ENCODE data around the gene SRP68.
A peak's percentile ranks its signal among the peaks of the same experiment; 100 is the strongest.

Gene SRP68

DNA sequence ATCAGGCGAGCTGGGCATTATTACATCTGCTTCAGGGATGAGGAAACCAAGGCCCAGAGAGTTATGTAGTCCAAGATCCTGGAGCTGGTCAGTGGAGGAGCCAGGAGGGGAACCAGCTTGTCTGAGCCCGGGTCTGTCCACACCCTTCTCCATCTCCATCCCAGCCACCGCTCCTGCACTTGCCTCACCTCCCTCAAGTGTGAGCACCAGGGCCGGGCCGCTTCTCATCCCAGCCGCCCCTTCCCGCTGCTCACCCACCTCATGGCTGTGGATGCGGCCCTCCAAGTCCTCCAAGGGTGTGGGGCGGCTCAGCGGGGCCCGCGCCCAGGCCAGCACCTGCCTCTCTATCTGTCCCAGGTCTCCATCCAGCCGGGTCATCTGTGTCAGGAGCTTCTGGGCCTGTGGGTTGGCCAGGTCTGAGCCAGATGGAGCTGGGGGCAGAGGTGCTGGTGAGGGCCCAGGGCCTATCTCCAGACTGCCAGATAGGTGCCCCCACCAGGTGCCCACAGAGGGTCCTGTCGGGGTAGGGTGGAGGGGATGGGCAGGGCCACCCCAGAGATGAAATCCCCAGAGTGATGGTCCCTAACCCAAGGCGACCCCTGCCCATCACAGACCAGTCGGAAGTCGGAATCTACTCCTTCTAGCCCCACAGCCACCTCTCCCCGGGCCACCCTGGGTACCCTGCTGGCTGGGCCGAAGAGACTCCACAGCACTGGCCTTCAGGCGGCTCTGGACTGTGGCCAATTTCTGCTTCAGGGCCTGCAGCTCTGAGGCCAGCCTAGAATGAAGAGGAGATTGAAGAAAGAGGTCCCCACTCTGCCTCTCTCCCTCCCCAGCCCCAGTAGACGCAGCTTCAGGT lies 54.6 kb downstream of the SRP68 start:
- no peak for DNase-seq

DNA sequence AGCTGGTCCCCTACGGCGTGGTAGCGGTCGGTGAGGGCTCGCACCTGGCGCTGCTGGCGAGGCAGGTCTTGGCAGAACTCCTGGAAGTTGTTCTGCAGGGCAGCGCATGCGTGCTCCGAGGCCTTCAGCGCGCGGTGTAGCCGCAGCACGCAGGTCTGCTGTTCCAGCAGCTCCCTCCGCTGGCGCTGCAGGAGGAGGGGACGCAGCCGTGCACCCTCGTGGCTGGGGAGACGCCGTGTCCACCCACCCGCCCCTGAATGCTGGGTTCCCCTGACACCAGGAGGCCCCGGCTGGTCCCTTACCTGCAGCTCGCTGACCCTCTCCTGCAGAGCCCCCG lies 57.4 kb downstream of the SRP68 start:
- no peak for DNase-seq

DNA sequence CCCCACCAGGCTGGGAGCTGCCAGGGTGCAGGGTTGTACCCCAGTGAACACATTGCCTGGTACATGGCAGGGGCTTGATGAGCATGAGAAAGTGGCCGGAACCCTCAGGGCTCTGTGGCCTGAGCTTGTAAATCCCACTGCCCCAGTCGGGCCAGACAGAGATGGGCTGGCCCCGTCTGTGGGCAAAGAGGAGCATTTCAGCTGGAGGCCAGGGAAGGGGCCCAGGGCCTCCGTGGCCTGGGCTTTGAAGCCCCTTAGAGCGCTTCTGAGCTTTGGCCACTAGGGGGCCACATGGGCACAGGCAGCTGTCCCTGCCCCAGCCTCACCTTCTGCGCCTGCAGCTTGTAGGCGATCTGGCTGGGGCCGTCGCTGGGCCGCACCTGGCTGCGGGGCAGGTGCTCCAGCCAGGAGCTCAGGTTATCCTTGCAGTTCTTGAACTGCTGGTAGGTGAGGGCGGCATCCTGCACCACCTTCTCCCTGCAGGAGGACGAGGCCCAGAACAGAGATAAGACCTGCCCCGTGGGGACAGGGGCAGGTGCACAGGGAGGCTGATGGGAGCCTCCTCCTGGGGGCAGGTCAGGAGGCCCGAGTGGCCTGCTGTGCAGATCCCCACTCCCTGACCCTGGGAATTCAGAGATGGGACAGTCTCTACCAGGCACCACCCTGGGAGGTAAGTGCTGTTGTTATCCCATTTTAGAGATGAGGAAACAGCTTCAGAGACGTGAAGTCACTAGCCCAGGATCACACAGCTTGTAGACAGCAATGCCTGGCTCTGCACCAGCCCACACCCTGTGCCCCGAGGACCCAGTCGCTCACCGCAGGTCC lies 58.0 kb downstream of the SRP68 start:
- DNase-seq: peak; percentile 42

DNA sequence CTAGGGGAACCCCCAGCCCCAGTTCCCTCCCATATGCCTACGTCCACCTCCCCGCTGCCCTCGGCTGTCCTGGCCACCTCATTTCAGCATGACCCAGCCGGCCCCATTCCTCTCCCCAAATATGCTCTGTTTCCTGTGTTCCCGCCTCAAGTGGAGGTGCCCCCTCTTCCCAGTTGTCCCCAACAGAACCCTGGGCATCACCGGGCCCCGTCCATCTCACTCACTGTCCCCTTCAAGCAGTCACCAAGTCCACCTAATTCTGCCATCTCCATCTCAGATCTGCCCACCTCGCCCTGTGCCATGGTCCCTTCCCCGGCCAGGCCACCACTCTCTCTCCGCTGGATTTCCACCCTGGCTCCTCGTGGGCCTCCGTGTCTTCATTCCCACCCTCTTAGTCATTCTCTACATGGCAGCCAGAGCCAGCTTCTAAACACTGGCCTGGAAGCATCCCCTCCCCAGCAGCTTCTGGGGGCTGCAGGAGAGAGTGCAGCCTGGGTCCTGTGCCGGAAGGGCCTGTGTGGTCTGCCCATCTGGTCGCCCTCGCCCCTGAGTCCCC lies 58.9 kb downstream of the SRP68 start:
- DNase-seq: no peak

DNA sequence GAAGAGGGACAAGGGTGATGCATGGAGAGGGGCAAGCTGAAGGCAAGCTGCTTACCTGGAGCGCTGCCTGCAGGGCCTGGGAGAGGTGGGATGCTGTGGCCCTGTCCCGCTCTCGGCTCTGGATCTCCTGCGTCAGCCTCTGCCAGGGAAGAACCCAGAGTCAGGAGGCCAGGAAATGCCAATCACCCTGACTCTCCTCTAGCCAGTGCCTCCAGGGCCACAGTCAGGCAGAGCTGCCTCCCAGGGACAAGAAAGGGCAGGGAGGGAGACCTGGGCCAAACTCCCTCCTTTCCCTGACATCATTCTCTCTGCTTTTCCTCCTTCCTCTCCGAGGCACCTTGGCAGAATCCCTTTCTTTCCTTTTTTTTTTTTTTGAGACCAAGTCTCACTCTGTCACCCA lies 60.4 kb downstream of the SRP68 start:
- DNase-seq: no peak

DNA sequence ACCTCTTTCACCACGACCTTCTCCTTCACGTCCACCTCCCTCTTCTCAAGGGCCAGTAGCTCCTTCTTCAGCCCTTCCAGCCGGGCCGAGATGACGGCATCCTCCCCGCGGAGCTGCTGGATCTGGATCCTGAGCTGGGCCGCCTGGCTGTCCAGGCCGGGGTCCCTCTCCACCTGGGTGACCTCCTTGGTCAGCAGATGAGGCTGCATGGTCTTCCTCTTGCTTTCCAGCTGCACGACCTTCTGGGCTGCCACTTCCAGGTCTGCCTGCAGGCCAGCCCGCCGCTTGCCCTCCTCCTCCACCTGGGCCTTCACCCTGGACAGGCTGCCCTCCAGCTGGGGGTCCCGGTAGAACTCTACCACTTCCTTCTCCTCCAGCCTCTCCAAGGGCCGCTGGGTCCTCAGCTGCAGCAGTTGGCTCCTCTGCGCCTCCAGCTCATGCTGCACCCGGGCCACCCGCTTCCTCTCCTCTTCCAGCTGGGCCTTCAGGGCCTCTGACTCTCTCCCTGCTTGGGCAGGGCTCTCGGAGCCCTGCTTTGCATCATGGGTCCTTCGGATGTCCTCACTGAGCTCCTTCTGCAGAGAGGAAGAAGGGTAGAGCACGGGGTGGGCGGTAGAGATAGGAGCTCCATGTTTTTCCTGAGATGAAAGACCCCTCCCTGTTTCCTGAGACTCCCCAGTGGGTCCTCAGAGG lies 62.2 kb downstream of the SRP68 start:
- no peak for DNase-seq

DNA sequence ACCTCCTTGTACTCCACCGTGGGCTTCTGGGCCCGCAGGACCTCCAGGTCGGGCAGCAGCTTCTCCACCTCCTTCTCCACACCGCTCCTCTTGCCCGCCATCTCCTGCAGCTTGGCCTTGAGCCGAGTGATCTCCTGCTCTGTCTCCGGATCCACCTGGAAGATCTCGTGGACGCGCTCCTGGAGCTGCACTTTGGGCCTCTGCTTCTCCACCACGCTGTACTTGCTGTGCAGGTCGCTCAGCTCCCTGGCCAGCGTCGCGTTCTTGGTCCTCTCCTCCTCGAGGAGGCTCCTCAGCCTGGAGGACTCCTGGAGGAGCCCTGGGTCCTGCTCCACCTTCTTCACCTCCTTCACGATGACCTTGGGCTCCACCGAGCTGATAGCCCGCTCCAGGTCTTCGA lies 62.9 kb downstream of the SRP68 start:
- no peak for DNase-seq

DNA sequence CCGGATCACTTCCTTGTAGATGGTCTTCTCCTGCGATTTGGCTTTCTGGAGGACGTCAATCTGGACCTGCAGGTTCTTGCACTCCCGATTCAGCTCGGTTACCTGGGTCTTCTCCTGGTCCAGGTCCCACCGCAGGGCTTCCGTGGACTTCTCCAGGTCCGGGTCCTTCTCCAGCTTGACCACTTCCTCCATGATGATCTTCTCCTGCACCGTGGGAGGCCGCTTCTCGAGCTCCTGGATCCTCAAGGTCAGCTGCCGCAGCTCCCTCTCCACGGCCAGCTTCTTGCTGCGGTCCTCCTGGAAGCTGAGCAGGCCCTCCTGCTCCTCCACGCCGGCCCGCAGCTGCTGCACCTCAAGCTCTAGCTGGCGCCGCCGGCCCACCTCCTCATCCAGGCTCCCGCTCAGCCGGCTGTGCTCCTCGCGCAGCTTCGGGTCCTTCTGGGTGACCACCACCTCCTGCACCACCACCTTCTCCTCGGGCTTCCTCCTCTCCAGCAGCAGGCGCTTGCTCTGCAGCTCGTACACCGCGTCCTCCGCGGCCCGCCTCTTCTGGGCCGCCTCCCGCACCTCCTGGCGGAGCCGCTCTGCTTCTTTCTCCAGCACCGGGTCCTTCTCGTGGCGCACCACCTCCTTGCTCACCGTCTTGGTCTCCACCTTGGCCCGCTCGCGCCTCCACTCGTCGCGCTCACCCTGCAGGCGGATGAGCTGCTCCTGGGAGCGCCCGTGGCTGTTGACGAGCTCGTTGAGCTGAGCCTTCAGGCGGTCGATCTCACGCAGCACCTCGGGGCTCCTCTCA lies 63.5 kb downstream of the SRP68 start:
- DNase-seq: no peak

DNA sequence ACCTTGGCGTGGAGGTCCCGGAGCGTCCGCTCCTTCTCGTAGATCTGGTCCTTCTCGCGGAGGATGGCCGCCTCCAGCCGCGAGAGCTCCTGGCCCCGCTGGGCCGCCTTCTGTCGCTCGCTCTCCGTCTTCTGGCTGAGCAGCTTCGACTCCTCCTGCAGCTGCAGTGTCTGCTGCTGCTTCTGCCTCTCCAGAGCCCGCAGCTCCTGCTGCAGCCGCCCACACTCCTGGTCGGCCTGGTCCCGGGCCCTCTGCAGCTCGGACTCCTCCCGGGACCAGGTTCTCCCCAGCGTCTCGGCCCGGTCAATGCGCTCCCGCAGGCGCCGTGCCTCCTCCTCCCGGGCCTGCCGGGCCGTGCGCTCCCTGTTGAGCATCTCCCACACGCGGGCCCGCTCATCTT lies 64.1 kb downstream of the SRP68 start:
- no peak for DNase-seq

DNA sequence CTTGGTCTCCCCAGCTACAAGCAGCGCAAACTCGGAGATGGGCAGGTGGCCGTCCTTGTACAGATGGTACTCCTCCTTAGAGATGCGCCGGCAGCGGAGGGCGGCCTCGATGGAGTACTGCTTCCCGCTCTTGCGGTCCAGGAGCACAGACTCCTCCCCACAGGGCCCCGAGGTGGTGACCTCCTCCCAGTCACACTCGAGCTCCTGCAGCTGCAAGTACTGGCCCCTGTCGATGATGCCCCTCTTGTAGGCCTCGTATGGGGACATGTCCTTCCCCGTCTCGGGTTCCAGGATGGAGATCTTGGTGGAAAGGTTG lies 64.5 kb downstream of the SRP68 start:
- DNase-seq: no peak

DNA sequence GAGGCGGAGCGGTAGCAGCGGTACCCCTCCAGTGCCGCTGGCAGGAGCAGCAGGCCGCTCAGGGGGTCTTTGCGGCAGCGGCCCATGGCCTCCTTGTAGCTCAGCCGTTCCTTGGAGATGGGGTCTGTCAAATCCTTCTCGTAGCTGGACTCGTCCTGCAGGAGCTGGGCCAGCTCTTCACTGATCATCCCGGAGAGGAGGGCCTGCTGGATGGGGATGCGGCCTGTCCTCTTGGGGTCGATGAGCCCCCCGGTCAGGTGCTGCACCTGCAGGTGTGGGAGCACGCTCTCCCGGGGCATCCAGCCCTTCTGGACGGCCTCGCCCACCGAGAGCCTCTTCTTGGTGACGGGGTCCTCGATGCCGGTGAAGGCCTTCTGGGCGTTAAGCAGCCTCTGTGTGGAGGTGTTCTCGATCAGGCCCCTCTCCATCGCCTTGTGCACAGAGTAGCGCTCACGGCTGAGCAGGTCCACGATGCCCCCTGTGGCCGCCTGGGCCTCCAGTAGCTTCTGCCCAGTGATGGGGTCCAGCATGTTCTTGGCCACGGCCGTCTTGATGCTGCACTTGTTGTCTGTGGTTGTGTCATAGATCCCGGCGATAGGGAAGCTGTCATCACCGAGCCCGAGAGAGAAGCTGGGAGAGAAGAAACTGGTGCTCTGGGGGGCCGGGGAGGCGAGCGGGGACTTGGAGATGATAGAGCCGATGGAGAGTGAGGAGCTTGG lies 65.0 kb downstream of the SRP68 start:
- no peak for DNase-seq

DNA sequence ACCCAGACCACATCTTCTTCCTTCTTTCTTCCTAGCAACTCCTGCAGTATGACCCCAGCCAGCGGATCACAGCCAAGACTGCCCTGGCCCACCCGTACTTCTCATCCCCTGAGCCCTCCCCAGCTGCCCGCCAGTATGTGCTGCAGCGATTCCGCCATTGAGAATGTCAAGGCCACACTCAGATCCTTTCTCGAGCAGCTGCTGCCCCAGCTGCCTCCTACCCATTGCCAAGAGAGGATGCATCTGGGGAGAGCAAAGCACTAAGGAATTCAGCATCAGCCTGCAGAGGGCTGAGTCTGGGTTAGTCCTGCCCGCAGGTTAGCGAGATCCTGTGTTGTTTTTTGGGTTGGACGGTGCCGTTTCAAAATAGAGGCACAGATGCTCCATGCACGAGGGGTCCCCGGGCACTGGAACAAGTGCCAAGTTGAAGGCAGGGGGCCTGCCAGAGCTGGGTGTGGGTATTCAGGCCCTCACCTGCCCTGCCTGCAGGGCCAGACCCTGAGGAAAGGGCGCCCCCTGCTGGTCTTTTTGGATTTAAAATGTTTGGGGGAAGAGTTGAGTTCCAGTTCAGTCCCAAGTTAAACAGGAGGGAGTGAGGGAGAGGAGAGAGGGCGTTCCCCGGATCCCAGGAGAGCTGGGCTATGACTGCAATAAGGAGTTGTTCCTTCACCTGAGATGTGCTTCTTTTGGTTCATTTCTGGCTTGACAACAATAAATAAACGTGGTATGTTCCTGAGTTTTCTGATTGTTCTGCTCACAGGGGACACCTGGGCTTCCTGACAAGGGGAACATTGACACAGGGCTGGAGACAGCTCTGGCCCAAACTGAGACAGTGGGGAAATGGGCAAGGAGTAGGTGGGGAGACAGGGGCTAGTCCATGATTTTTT lies 66.8 kb downstream of the SRP68 start:
- peak; percentile 95 for DNase-seq

DNA sequence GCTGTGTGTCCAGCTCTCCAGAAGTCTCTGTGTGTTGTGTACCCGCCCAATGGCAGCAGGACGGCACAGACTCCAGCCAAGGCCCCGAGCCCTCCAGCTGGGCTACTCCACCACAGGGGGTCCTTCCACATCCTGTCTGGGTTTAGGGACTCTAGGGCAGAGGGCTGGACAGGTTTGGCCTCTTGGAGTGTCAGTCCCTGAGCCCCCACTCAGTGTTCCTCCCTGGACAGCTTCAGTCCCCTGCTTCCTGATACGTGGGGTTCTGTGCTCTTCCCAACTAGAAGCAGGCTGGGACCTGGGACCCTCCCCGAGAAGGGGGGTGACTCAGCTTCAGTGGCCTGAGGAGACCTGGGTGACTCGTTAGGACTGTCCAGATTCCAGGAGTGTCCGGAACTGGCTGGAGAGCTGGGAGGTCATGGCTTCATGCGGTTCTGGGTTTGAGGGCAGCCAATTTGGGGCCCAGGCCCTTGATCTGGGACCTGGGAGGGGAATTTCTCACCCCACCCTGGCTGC lies 67.5 kb downstream of the SRP68 start:
- no peak for DNase-seq

DNA sequence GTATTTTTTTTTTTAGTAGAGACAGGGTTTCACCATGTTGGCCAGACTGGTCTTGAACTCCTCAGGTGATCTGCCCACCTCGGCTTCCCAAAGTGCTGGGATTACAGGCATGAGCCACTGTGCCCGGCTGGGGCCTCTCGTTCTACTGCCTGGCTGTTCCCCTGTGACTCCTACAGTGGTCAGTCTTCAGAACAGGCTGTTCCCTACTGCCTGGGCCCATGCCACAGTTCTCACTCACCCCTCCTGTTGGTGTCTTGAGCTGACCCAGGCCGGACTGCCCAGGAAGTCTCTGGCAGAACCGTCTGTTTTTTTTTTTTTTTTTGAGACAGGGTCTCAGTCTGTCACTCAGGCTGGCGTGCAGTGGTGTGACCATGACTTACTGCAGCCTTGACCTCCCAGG lies 68.4 kb downstream of the SRP68 start:
- DNase-seq: no peak

DNA sequence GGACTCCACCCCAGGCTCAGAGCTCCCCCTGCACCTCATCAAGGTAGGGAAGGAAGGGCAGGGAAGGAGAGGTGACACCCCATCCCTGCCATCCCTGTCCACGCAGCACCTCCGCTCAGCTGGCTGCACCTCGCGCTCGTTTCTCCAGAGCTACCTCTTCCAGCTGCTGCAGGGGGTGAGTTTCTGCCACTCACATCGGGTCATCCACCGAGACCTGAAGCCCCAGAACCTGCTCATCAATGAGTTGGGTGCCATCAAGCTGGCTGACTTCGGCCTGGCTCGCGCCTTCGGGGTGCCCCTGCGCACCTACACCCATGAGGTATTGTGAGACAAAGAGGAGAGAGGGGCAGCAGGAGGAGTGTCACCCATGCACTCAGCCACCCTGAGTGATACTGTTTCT lies 70.2 kb downstream of the SRP68 start:
- DNase-seq: no peak

DNA sequence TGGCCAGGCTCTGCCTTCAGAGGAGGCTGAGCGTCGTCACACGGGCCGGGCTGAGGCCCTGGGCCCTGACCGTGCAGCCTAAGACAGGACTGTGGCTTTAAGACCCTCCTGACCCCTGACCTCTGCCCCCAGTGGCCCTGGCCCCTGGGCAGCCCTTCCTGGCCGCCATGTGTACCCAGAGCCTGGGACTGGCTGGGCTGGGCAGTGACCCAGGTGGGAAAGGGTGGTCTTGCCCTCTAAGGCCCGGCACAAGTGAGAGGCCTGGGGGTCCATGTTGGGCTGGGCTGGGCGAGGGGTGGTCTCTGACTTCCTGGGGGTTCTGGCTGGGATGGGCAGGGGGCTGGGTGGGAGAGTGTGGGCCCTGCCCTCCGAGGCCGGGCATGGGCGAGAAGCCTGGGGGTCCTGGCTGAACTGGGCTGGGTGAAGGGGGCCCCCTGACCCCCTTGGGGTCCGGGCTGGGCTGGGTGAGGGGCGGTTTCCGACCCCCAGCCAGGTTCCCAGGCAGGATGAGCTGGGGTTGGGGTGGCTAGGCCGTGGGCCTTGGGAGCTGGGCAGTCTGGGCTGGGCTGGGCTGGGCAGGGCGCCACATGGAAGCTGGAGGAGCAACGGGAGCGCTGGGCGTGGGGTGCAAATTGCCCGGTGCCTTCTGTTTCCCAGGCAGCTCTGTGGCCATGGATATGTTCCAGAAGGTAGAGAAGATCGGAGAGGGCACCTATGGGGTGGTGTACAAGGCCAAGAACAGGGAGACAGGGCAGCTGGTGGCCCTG lies 71.4 kb downstream of the SRP68 start, which contains the start of gene CDK3:
TSS of gene CDK3 (plus strand) at position 101 of the 767 bp plus-strand sequence. CDS start at position 672, 571 bp downstream.
- no peak for DNase-seq

DNA sequence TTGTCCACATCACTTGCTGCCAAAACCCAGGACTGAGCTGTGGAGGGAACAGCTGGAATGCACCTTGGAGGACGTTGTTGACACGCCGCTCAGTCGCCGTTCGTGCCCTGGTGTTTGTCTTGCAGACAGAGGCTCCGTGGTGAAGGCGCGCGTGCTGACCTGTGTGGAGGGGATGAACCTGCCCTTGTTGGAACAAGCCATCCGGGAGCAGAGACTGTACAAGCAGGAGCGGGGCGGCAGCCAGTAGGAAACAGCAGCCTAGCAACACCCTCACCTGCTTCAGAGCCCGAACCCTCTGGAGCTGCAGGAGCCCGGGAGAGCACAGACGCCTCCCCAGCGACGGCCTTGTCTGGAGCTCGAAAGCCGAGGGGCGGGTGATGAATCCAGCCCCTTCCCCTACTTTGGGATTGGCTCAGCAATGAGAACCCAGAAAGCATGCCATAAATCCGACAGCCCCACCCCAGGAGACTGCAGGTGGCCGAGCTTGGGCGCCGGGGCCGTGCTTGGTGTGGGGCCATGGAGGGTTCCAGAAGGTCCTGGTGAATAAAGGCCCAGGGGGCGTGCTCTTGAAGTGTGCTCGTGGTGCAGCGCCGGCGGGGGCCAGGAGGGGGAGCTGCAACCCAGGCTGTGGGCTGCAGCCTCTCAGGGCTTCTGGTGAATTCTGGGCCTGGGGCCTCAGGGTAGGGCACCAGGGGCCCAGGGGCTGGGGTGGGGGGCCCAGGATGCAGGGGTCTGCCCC lies 72.1 kb downstream of the SRP68 start:
- peak; percentile 38 for DNase-seq

DNA sequence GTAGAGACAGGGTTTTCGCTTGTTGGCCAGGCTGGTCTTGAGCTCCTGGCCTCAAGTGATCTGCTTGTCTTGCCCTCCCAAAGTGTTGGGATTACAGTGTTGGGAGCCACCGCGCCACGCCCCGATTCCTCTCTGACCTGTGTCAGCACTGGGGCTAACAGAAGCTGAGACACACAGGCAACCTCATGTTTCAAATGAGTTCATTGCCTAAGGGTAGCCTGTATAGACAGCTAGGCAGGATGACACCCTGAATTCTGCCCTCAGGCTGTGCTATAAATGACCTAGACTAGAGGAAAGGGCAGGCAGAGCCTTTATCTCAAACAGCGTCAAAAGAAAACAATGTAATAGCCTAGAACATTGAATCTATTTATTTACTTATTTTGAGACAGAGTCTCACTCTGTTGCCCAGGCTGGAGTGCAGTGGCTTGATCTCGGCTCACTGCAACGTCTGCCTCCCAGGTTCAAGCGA lies 74.0 kb downstream of the SRP68 start:
- no peak for DNase-seq

All from NCI-H1694 treated with DMSO at 0.1 percent for 48 hours (cell line).